HepG2 (cell line): ENCODE results near the gene CCND1. TPM values are rescaled to one million over a fixed set of nuclear protein-coding genes. Genes with fewer than 3 reads are reported as not detected.

Experiments used
- ATAC-seq: fragments of 200-7000 bp; cut with Tn5 transposase; 3 replicates; pipeline ENCODE4 v1.9.1; 2020; ENCODE audit warnings: mild to moderate bottlenecking, moderate library complexity
- BruUV-seq: library from RNA; stranded (reverse); fragments of 400-500 nt; replicated peaks from 2 replicates; lab custom pipeline; 2021; lab: Mats Ljungman, UMichigan
- CTCF ChIA-PET: fragments of 300-600 bp; formaldehyde crosslinking; extraction: SDS; loops from one replicate; lab custom pipeline; 2021; ENCODE audit warnings: low total read pairs, inconsistent platforms, low intra/inter-chr PET ratio; lab: Yijun Ruan, JAX
- POLR2A ChIA-PET: fragments of 350-600 bp; sonication (Branson Sonifier 250); formaldehyde crosslinking; loops from one replicate; lab custom pipeline; 2020; ENCODE audit warnings: antibody characterized with exemption, inconsistent platforms; lab: Yijun Ruan, JAX
- DNase-seq: peaks from one replicate; pipeline ENCODE4 v3.0.0-alpha.2; 2015; ENCODE audit warnings: low spot score
- FAIRE-seq: peaks from 3 replicates; lab custom pipeline; 2011; peaks lifted over from hg19 to GRCh38; lab: Jason Lieb, UNC
- H2AFZ ChIP-seq: one replicate; pipeline ENCODE4 v1.6.1; 2011; ENCODE audit warnings: low read length, inconsistent platforms
- H3K27ac ChIP-seq: fragments of 300-600 bp; 3 replicates; pipeline ENCODE4 v1.8.0; 2011; ENCODE audit warnings: mixed run types, mild to moderate bottlenecking, mixed read lengths, low read length, inconsistent platforms; ENCODE audit not compliant: insufficient read depth; ENCODE audit errors: extremely low read length
- H3K27me3 ChIP-seq, 2 experiments: fragments of 200-600 bp in 1 of 2; 2 replicates in 1 of 2; 3 replicates in 1 of 2; pipeline versions ENCODE4 v1.6.0 to v1.8.0; 2011; ENCODE audit warnings: low read length in 2 of 2, mild to moderate bottlenecking in 2 of 2, moderate library complexity in 2 of 2, inconsistent platforms in 1 of 2; ENCODE audit not compliant: insufficient read depth in 2 of 2, control insufficient read depth in 1 of 2
- H3K36me3 ChIP-seq, 2 experiments: fragments of 200-600 bp in 1 of 2; replicated peaks in 1 of 2; 2 replicates in 1 of 2; 3 replicates in 1 of 2; pipeline versions ENCODE4 v1.5.1 to v1.8.0; 2011; ENCODE audit warnings: low read length in 2 of 2, inconsistent platforms in 1 of 2; ENCODE audit not compliant: insufficient read depth in 2 of 2, control insufficient read depth in 1 of 2
- H3K4me1 ChIP-seq: 2 replicates; pipeline ENCODE4 v1.5.1; 2012; ENCODE audit warnings: low read length, inconsistent platforms; ENCODE audit not compliant: insufficient read depth
- H3K4me2 ChIP-seq: 2 replicates; pipeline ENCODE4 v1.6.0; 2011; ENCODE audit warnings: low read depth, low read length, inconsistent platforms
- H3K4me3 ChIP-seq, 3 experiments: fragments of 200-600 bp in 1 of 3; sonication (generic), shearing (Covaris generic) in 1 of 3; replicated peaks in 1 of 3; 2 replicates each; pipeline ENCODE4 v1.5.1; 2011 to 2016; ENCODE audit warnings: low read length in 3 of 3, inconsistent platforms in 2 of 3, low read depth in 2 of 3, mild to moderate bottlenecking in 2 of 3, control low read depth in 1 of 3, mixed read lengths in 1 of 3; ENCODE audit not compliant: insufficient read depth in 1 of 3
- H3K79me2 ChIP-seq: one replicate; pipeline ENCODE4 v1.6.1; 2011; ENCODE audit warnings: low read length, inconsistent platforms; ENCODE audit not compliant: insufficient read depth
- H3K9ac ChIP-seq: 2 replicates; pipeline ENCODE4 v1.6.0; 2011; ENCODE audit warnings: mild to moderate bottlenecking, low read depth, low read length, inconsistent platforms; ENCODE audit not compliant: insufficient read depth
- H3K9me3 ChIP-seq: 2 replicates; pipeline ENCODE4 v1.5.1; 2012; ENCODE audit warnings: mild to moderate bottlenecking, low read length
- H4K20me1 ChIP-seq: 2 replicates; pipeline ENCODE4 v1.6.0; 2011; ENCODE audit warnings: inconsistent platforms, mild to moderate bottlenecking, low read length, moderate library complexity; ENCODE audit not compliant: insufficient read depth
- MTA3 ChIP-seq: sonication (generic); formaldehyde crosslinking; IDR thresholded peaks from 2 replicates; pipeline ENCODE4 v1.4.0; 2020; ENCODE audit warnings: missing genetic modification reagents
- SMAD9 ChIP-seq: sonication (generic); formaldehyde crosslinking; IDR thresholded peaks from 2 replicates; pipeline ENCODE4 v1.5.1; 2020; ENCODE audit warnings: mild to moderate bottlenecking, missing genetic modification reagents
- SRF ChIP-seq: IDR thresholded peaks from 2 replicates; pipeline ENCODE4 v1.6.1; 2011; ENCODE audit warnings: mild to moderate bottlenecking, low read depth, low read length, moderate library complexity
- STAG1 ChIP-seq: sonication (generic); formaldehyde crosslinking; IDR thresholded peaks from 2 replicates; pipeline ENCODE4 v1.4.0; 2020; ENCODE audit warnings: missing genetic modification reagents
- TAF15 ChIP-seq: fragments of 200-400 bp; formaldehyde crosslinking; IDR thresholded peaks from one replicate; pipeline ENCODE4 v1.6.1; 2018; ENCODE audit warnings: mild to moderate bottlenecking, low read depth, low read length; ENCODE audit not compliant: poor library complexity, severe bottlenecking
- TBP ChIP-seq: sonication (generic); formaldehyde crosslinking; IDR thresholded peaks from 2 replicates; pipeline ENCODE4 v1.5.0; 2020; ENCODE audit warnings: missing genetic modification reagents
- ZNF687 ChIP-seq: sonication (generic); formaldehyde crosslinking; IDR thresholded peaks from 2 replicates; pipeline ENCODE4 v1.5.1; 2020; ENCODE audit warnings: mild to moderate bottlenecking, missing genetic modification reagents, moderate library complexity
- ZNF724P ChIP-seq: sonication (generic); formaldehyde crosslinking; IDR thresholded peaks from 2 replicates; pipeline ENCODE4 v1.8.0; 2022; ENCODE audit warnings: missing genetic modification reagents, borderline replicate concordance
- WGBS: methylation state at CpG from one replicate; pipeline ENCODE4 v1.1.6; 2017; ENCODE audit warnings: low lambda C conversion rate; 5-methylcytosine and 5-hydroxymethylcytosine counted together
- in situ Hi-C: cut with HindIII; loops from 2 replicates; pipeline ENCODE4 v1.10.0; 2017; ENCODE audit warnings: low pct_unique_long_range_greater_than_20kb; ENCODE audit not compliant: extremely low pct_ligation_motif_present
- intact Hi-C: fragments of 100-400 bp; cut with micrococcal nuclease; formaldehyde crosslinking; loops from one replicate; pipeline ENCODE4 v1.10.0; 2022; ENCODE audit not compliant: unreplicated experiment
- polyA plus RNA-seq, 8 experiments: library from polyadenylated mRNA; depleted of rRNA in 3 of 8; stranded (reverse) in 7 of 8; unstranded in 1 of 8; fragments of >200 nt; fragmentation: Illumina TruSeq in 4 of 8; extraction: Trizol in 4 of 8; gene quantifications; 2 replicates each; pipeline versions ENCODE4 v1.2.1 to v1.2.3, GENCODE V29; 2011 to 2016; ENCODE audit warnings: low read depth in 4 of 8, missing spikeins in 1 of 8, mixed read lengths in 1 of 8; ENCODE audit not compliant: insufficient read depth in 1 of 8
- total RNA-seq, 5 experiments: library from RNA; depleted of rRNA; stranded (reverse); fragments of >200 nt; fragmentation: Illumina TruSeq; extraction: Trizol; gene quantifications; 2 replicates each; pipeline ENCODE4 v1.2.3, GENCODE V29; 2016; ENCODE audit warnings: low read depth in 1 of 5

CCND1 gene
- total and polyA plus RNA-seq, 2 of the 13 experiments (the other 11 are each of a cell fraction or from before 2014, with no cell fraction given) = 107 to 136 TPM

- TF ChIP-seq SMAD9 (CRISPR knock-in tag) (no peak), TBP (CRISPR knock-in tag) (no peak), ZNF687 (CRISPR knock-in tag) (0 out of 2 replicates have a peak, but pooled peaks have one; percentile 12)
Observed at GRCh38 chr11:69696749-69697468, 56.0 kb downstream of the CCND1 start (continued).

DNA sequence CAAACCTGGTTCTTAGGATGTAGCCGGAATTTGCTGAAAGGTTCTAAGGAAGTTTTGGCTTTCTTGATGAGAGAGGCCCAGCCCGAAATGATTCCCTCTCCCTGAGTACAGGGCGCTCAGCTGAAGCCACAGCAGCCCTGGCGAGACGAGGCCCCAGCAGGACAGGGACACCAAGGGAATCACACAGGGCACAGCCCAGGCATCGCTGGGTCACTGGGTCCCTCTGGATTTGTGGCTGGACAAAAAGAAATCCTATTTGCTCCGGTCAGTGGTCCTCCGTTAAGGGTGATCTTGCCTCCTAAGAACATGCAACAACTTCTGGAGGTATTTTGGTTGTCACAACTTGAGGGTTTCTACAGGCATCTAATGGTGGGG is 56.5 kb downstream of the CCND1 start:
- Histone ChIP-seq H3K9me3 (no peaks in the 10 kb centered on the region), H3K4me2 (no peak overlapping the region), H4K20me1 (no peaks in the 10 kb centered on the region), H3K79me2 (no peaks in the 10 kb centered on the region), H3K4me1 (peaks cover 67% of the 10 kb centered on the region), H2AFZ (no peak overlapping the region), H3K4me3 (no peak overlapping the region), H3K27ac (no peak overlapping the region), H3K36me3 (no peaks in the 10 kb centered on the region), H3K27me3 (peaks cover 2 to 34% of the 10 kb centered on the region in 2 experiments; a peak in 3 of 5 replicates), H3K9ac (no peak overlapping the region)
- DNase-seq (no peak), FAIRE-seq (no peak), ATAC-seq (no peak)
- intact Hi-C loops (no loop called here), in situ Hi-C loops (no loop called here)
- TF ChIP-seq MTA3 (CRISPR knock-in tag) = no peak
- TF ChIP-seq SRF = no peak
- no peak for TF ChIP-seq TAF15
- no peak for TF ChIP-seq STAG1 (CRISPR knock-in tag)
- no peak for TF ChIP-seq ZNF724P (CRISPR knock-in tag)
- ChIA-PET CTCF (no interaction called here), POLR2A (no interaction called here)
- no TSS peak for BruUV-seq
- WGBS = 78% methylated on average over 4 of the region's 8 CpGs
